A549 (cell line): ENCODE measurements around the gene FFAR1.

Source experiments
- CHD2 ChIP-seq: fragments of 150-350 bp; IDR thresholded peaks from 2 replicates; pipeline ENCODE4 v1.6.1; 2014; ENCODE audit warnings: low read length; ENCODE audit not compliant: partially characterized antibody
- EP300 ChIP-seq, 2 experiments: fragments of >200 bp; sonication (Bioruptor Twin); formaldehyde crosslinking; IDR thresholded peaks; 2 replicates in 1 of 2; 3 replicates in 1 of 2; pipeline ENCODE4 v1.6.1; 2016 to 2017
- FOSL2 ChIP-seq, 2 experiments: fragments of 450-650 bp in 1 of 2; fragments of >200 bp in 1 of 2; sonication (Bioruptor Twin) in 1 of 2; formaldehyde crosslinking; IDR thresholded peaks; 2 replicates each; pipeline versions ENCODE4 v1.5.0 to v1.6.1; 2016 to 2020; ENCODE audit warnings: mild to moderate bottlenecking in 1 of 2, moderate library complexity in 1 of 2
- KDM1A ChIP-seq: fragments of 200-600 bp; sonication (generic); IDR thresholded peaks from 2 replicates; pipeline ENCODE4 v1.6.1; 2016; ENCODE audit warnings: low read depth, mild to moderate bottlenecking
- POLR2A ChIP-seq: IDR thresholded peaks from 2 replicates; pipeline ENCODE4 v1.6.1; 2012; ENCODE audit warnings: mild to moderate bottlenecking, low read length
- RCOR1 ChIP-seq: fragments of 150-350 bp; IDR thresholded peaks from 2 replicates; pipeline ENCODE4 v1.6.1; 2014; ENCODE audit warnings: antibody characterized with exemption, low read length, low read depth
- SMC3 ChIP-seq: fragments of >200 bp; sonication (Bioruptor Twin); formaldehyde crosslinking; IDR thresholded peaks from 3 replicates; pipeline ENCODE4 v1.6.1; 2018; ENCODE audit warnings: inconsistent platforms
- SREBF2 ChIP-seq: fragments of 450-650 bp; IDR thresholded peaks from 2 replicates; pipeline ENCODE4 v1.6.1; 2014; ENCODE audit warnings: mild to moderate bottlenecking, moderate library complexity
- TF ChIP-seq, protein P1 (sequence below): fragments of >200 bp; sonication (Bioruptor Twin); formaldehyde crosslinking; IDR thresholded peaks from 3 replicates; pipeline ENCODE4 v1.5.1; 2016
- TF ChIP-seq, protein P2 (sequence below): fragments of >200 bp; sonication (Bioruptor Twin); formaldehyde crosslinking; IDR thresholded peaks from 3 replicates; pipeline ENCODE4 v1.6.1; 2016
- TF ChIP-seq, protein P3 (sequence below): fragments of 200-600 bp; sonication (generic); IDR thresholded peaks from 2 replicates; pipeline ENCODE4 v1.6.1; 2016; ENCODE audit warnings: antibody characterized with exemption, mild to moderate bottlenecking, moderate library complexity

DNA sequence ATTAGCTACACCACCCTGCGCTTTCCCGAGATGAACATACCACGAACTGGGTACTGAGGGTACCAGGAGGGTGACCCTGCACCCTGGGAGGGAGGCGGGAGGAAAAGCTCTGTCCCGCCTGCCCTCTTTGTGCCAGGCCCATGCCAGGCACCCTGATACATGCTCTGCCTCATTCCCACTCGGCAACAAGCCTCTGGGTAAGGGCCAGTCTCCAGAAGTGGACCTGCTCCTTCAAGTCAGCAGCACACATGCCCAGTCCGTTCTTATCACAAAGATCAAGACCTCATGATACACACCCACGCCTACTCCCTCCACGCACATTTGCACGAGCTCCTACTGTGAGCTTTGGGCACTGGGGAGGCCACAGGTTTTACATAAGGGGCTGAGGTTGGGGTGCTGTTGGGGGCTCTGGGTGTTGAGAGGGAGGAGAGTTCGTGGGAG lies 2.0 kb upstream of the FFAR1 start:
- TF ChIP-seq, protein P1, sequence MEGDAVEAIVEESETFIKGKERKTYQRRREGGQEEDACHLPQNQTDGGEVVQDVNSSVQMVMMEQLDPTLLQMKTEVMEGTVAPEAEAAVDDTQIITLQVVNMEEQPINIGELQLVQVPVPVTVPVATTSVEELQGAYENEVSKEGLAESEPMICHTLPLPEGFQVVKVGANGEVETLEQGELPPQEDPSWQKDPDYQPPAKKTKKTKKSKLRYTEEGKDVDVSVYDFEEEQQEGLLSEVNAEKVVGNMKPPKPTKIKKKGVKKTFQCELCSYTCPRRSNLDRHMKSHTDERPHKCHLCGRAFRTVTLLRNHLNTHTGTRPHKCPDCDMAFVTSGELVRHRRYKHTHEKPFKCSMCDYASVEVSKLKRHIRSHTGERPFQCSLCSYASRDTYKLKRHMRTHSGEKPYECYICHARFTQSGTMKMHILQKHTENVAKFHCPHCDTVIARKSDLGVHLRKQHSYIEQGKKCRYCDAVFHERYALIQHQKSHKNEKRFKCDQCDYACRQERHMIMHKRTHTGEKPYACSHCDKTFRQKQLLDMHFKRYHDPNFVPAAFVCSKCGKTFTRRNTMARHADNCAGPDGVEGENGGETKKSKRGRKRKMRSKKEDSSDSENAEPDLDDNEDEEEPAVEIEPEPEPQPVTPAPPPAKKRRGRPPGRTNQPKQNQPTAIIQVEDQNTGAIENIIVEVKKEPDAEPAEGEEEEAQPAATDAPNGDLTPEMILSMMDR, result no peak
- no peak for TF ChIP-seq POLR2A
- TF ChIP-seq FOSL2 (IDR thresholded peaks at IDR 0.05), result no peak
- TF ChIP-seq FOSL2 (CRISPR knock-in tag; IDR thresholded peaks at IDR 0.05), result no peak
- TF ChIP-seq RCOR1, result no peak
- TF ChIP-seq, protein P2, sequence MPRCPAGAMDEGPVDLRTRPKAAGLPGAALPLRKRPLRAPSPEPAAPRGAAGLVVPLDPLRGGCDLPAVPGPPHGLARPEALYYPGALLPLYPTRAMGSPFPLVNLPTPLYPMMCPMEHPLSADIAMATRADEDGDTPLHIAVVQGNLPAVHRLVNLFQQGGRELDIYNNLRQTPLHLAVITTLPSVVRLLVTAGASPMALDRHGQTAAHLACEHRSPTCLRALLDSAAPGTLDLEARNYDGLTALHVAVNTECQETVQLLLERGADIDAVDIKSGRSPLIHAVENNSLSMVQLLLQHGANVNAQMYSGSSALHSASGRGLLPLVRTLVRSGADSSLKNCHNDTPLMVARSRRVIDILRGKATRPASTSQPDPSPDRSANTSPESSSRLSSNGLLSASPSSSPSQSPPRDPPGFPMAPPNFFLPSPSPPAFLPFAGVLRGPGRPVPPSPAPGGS, result no peak
- no peak for TF ChIP-seq KDM1A
- TF ChIP-seq, protein P3, sequence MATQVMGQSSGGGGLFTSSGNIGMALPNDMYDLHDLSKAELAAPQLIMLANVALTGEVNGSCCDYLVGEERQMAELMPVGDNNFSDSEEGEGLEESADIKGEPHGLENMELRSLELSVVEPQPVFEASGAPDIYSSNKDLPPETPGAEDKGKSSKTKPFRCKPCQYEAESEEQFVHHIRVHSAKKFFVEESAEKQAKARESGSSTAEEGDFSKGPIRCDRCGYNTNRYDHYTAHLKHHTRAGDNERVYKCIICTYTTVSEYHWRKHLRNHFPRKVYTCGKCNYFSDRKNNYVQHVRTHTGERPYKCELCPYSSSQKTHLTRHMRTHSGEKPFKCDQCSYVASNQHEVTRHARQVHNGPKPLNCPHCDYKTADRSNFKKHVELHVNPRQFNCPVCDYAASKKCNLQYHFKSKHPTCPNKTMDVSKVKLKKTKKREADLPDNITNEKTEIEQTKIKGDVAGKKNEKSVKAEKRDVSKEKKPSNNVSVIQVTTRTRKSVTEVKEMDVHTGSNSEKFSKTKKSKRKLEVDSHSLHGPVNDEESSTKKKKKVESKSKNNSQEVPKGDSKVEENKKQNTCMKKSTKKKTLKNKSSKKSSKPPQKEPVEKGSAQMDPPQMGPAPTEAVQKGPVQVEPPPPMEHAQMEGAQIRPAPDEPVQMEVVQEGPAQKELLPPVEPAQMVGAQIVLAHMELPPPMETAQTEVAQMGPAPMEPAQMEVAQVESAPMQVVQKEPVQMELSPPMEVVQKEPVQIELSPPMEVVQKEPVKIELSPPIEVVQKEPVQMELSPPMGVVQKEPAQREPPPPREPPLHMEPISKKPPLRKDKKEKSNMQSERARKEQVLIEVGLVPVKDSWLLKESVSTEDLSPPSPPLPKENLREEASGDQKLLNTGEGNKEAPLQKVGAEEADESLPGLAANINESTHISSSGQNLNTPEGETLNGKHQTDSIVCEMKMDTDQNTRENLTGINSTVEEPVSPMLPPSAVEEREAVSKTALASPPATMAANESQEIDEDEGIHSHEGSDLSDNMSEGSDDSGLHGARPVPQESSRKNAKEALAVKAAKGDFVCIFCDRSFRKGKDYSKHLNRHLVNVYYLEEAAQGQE, result no peak
- TF ChIP-seq EP300 (IDR thresholded peaks at IDR 0.05), result no peak
- TF ChIP-seq SREBF2, result no peak
- no peak for TF ChIP-seq CHD2
- TF ChIP-seq SMC3, result no peak
